ENCODE data around the gene CASP14.

DNA sequence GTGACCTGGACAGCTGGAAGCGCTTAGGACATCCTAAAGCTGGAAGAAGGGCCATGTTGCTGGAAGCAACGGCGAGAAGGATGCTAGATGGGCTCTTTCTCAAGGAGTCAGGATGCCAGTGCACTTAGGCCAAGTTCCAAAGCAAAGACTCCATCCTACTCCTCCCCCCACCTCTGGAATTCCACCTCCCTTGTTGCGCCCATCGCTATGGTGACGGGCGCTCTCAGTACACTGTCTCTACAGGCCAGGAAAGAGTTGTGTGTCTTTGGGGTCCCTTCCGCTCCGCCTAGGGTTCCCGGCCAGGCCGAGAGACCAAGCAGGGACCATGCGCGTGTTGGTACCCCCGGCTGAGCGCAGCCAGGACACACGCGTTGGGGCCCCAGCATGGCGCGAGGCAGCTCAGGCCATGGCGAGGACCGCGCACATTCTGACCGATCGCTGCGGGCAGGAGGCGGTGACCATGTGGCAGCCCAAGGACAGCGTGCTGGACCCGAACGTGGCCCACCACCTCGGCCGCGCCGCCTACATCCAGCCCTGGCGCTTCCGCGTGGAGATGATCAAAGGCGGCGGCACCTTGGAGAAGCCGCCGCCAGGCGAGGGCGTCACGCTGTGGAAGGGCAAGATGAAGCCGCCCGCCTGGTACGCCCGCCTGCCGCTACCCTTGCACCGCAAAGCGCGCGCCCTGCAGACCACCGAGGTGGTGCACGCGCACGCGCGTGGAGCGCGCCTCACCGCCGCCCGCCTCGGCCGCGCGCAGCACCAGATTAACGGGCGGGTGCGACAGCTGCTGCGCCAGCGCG, 38.6 kb upstream of the CASP14 start:
- TF ChIP-seq, protein P1, sequence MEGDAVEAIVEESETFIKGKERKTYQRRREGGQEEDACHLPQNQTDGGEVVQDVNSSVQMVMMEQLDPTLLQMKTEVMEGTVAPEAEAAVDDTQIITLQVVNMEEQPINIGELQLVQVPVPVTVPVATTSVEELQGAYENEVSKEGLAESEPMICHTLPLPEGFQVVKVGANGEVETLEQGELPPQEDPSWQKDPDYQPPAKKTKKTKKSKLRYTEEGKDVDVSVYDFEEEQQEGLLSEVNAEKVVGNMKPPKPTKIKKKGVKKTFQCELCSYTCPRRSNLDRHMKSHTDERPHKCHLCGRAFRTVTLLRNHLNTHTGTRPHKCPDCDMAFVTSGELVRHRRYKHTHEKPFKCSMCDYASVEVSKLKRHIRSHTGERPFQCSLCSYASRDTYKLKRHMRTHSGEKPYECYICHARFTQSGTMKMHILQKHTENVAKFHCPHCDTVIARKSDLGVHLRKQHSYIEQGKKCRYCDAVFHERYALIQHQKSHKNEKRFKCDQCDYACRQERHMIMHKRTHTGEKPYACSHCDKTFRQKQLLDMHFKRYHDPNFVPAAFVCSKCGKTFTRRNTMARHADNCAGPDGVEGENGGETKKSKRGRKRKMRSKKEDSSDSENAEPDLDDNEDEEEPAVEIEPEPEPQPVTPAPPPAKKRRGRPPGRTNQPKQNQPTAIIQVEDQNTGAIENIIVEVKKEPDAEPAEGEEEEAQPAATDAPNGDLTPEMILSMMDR (IDR thresholded peaks at IDR 0.05), result no peak
- TF ChIP-seq POLR2AphosphoS5 (IDR thresholded peaks at IDR 0.05), result no peak
